Measurements from ENCODE around the gene FAAP20. TPM values are rescaled to one million over a fixed set of nuclear protein-coding genes. Genes with fewer than 3 reads are reported as not detected.

FAAP20 gene
- total RNA-seq, 1 experiment from 2014 or later: 119 TPM

GRCh38 chr1:2177946-2178538 lies 16.5 kb downstream of the FAAP20 start:
- Histone ChIP-seq H2AK5ac (ENCODE audit: insufficient read length, low read length) (no peak overlapping the region), H2BK5ac (ENCODE audit: insufficient read length, low read length) (no peak overlapping the region)

More at GRCh38 chr1:2177946-2178538, 16.5 kb downstream of the FAAP20 start:
- no peaks in the 10 kb centered on the region for H3K23me2 ChIP-seq (ENCODE audit: insufficient read length, low read depth, low read length, poor library complexity, severe bottlenecking)
- no peak overlapping the region for H4K8ac ChIP-seq (replicated peaks; ENCODE audit: insufficient read length, low read depth, low read length)
- no peak overlapping the region for H3K56ac ChIP-seq (ENCODE audit: insufficient read length, low read depth, low read length)
- no peak overlapping the region for H3K4ac ChIP-seq (ENCODE audit: low read depth, low read length)
- H4K91ac ChIP-seq (ENCODE audit: insufficient read length, low read depth, low read length): no peak overlapping the region
- no peak overlapping the region for H2BK15ac ChIP-seq (ENCODE audit: low read depth, low read length)
- Mint-ChIP-seq H3K4me1 (peaks cover 2 to 8% of the 10 kb centered on the region in 2 experiments; a peak in 2 of 4 replicates), H3K36me3 (ENCODE audit: insufficient read depth in 1 of 3, low read depth in 3 of 3) (peaks cover 16 to 43% (median 38%) of the 10 kb centered on the region in 3 experiments; a peak in 6 of 7 replicates), H3K9me3 (no peaks in the 10 kb centered on the region), H3K27ac (peak overlapping the region in 2 of 3 experiments; percentile 68 to 84; a peak in 4 of 7 replicates), H3K4me3 (no peak overlapping the region), H3K27me3 (ENCODE audit: low read depth) (peaks cover 1% of the 10 kb centered on the region; the same call in 1 of the 2 replicates)
- no peak overlapping the region for H4K5ac ChIP-seq (ENCODE audit: insufficient read length, low read depth, low read length)
- H3K79me1 ChIP-seq (ENCODE audit: insufficient read depth, low read depth, low read length, poor library complexity, severe bottlenecking): no peaks in the 10 kb centered on the region
- H3K9ac ChIP-seq (ENCODE audit: extremely low read depth, insufficient read length, low read length): no peak overlapping the region
- no peak overlapping the region for H2BK120ac ChIP-seq (ENCODE audit: low read depth, low read length, poor library complexity, severe bottlenecking)
- TF ChIP-seq CTCF (conservative IDR thresholded peaks at IDR 0.05): no peak
- no peak overlapping the region for H2AFZ ChIP-seq (ENCODE audit: low read length)
- H3T11ph ChIP-seq (ENCODE audit: low read length): no peak overlapping the region
- no peak for DNase-seq
- no CpG with 5 or more reads among the region's 18 CpGs for WGBS (ENCODE audit: extremely low coverage, insufficient read length, low lambda C conversion rate)
- H3K4me2 ChIP-seq (ENCODE audit: insufficient read depth, insufficient read length, low read length): no peak overlapping the region
- H3K23ac ChIP-seq (ENCODE audit: insufficient read length, low read depth, low read length): no peak overlapping the region
- no peak overlapping the region for H2BK12ac ChIP-seq (ENCODE audit: insufficient read length, low read depth, low read length)
- H3K18ac ChIP-seq (ENCODE audit: insufficient read length, low read depth, low read length): no peak overlapping the region
- no peak overlapping the region for H3K27ac ChIP-seq (ENCODE audit: insufficient read length, low read depth, low read length)
- H3K14ac ChIP-seq (ENCODE audit: insufficient read depth, low read length): no peak overlapping the region
- no peaks in the 10 kb centered on the region for H3K79me2 ChIP-seq (ENCODE audit: insufficient read depth, low read length)
- no peak overlapping the region for H2BK20ac ChIP-seq (ENCODE audit: low read depth, low read length, poor library complexity, severe bottlenecking)
- H4K20me1 ChIP-seq (ENCODE audit: control insufficient read depth, insufficient read depth, insufficient read length): no peaks in the 10 kb centered on the region
- no peaks in the 10 kb centered on the region for H3K4me1 ChIP-seq (ENCODE audit: insufficient read depth, low read length)
- H3K27me3 ChIP-seq (ENCODE audit: insufficient read depth, low read length): no peaks in the 10 kb centered on the region
- no peaks in the 10 kb centered on the region for H3K9me3 ChIP-seq (ENCODE audit: control insufficient read depth, low read depth, low read length)

Data from H9 (cell line).